GM23338 (cell line): Measurements from ENCODE around the gene ZNF557.
"Not testable (repeated sequence)": the region's sequence is repeated elsewhere in the genome, so short reads cannot be mapped to it uniquely, and the experiment has no call there.

Experiments
- EZH2phosphoT487 ChIP-seq: fragments of 200-600 bp; sonication (generic); IDR thresholded peaks from one replicate; pipeline ENCODE4 v1.8.1; 2018; ENCODE audit warnings: antibody characterized with exemption; ENCODE audit not compliant: unreplicated experiment
- TF ChIP-seq, protein P1 (sequence below), 2 experiments: fragments of 200-600 bp in 1 of 2; sonication (generic) in 1 of 2; conservative IDR thresholded peaks; 2 replicates each; pipeline versions ENCODE4 v1.5.1 to v1.6.1; 2016 to 2017; ENCODE audit warnings: antibody characterized with exemption in 2 of 2, low read depth in 2 of 2, mild to moderate bottlenecking in 2 of 2, moderate library complexity in 1 of 2

DNA sequence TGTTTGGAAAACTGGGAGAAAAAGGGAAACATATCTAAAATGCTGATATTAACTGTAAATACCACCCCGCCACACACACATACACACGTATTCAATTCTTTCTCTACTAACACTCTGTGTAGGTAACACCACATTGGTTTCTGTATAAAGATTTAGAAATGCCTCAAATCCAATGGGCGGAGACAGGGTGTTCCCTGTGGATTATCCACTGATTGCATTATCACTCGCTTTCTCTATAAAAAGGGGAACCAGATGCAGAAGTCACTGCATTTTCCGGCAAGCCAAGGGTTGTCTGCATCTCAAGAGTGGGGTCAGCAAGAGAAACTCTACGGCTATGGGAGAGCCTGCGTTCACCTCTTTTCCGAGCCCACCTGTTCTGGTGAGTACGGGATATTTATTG lies 39.2 kb upstream of the ZNF557 start, which contains the start of gene MBD3L5:
- not testable (repeated sequence) for TF ChIP-seq EZH2phosphoT487
- TF ChIP-seq, protein P1, sequence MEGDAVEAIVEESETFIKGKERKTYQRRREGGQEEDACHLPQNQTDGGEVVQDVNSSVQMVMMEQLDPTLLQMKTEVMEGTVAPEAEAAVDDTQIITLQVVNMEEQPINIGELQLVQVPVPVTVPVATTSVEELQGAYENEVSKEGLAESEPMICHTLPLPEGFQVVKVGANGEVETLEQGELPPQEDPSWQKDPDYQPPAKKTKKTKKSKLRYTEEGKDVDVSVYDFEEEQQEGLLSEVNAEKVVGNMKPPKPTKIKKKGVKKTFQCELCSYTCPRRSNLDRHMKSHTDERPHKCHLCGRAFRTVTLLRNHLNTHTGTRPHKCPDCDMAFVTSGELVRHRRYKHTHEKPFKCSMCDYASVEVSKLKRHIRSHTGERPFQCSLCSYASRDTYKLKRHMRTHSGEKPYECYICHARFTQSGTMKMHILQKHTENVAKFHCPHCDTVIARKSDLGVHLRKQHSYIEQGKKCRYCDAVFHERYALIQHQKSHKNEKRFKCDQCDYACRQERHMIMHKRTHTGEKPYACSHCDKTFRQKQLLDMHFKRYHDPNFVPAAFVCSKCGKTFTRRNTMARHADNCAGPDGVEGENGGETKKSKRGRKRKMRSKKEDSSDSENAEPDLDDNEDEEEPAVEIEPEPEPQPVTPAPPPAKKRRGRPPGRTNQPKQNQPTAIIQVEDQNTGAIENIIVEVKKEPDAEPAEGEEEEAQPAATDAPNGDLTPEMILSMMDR (conservative IDR thresholded peaks at IDR 0.05; ENCODE audit: low read depth in 2 of 2), result not testable (repeated sequence)
